ENCODE measurements around the gene LGALS3BP.

Gene LGALS3BP

DNA sequence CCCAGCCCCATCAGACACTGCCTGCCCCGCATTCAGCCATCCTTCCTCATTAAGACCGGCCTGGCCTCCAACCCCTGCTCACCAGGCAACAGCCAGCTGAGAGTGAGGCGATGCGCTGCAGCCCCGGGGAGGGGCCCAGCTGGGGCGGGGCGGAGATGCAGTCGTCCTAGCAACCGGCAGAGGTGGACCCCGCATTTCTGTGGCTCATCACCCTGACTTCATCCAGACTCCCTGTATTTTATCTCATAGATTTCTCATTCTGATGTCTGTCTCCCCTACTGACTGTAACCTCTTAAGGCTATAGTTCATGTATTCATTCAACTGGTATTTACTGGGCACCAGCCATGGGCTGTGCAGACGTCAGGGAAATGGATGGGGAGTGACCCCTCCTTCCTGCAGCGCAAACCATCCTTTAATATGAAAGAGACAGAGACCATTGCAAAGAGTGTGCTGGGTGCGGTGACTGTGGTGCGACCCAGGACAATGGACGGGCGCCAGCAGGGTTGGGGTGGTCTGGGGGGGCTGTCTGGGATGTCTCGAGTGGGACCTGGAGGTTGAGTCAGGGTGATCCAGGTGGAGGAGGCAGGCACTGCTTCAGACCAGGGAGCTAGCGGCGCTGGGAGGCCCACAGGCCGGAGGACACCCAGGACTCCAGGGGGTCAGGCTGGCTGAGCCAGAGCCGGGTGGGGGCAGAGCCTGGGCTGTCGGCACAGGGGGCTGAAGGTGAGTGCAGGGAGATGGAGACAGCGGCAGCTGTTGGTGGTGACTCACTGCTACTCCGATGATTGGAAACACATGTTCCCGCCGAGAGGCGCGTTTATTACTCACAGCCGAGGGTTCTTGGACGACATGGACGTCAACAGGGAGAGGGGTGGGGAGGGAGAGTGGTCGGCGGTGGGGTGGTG is 44.1 kb downstream of the LGALS3BP start:
- TF ChIP-seq, protein P1, sequence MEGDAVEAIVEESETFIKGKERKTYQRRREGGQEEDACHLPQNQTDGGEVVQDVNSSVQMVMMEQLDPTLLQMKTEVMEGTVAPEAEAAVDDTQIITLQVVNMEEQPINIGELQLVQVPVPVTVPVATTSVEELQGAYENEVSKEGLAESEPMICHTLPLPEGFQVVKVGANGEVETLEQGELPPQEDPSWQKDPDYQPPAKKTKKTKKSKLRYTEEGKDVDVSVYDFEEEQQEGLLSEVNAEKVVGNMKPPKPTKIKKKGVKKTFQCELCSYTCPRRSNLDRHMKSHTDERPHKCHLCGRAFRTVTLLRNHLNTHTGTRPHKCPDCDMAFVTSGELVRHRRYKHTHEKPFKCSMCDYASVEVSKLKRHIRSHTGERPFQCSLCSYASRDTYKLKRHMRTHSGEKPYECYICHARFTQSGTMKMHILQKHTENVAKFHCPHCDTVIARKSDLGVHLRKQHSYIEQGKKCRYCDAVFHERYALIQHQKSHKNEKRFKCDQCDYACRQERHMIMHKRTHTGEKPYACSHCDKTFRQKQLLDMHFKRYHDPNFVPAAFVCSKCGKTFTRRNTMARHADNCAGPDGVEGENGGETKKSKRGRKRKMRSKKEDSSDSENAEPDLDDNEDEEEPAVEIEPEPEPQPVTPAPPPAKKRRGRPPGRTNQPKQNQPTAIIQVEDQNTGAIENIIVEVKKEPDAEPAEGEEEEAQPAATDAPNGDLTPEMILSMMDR (IDR thresholded peaks at IDR 0.05): no peak

DNA sequence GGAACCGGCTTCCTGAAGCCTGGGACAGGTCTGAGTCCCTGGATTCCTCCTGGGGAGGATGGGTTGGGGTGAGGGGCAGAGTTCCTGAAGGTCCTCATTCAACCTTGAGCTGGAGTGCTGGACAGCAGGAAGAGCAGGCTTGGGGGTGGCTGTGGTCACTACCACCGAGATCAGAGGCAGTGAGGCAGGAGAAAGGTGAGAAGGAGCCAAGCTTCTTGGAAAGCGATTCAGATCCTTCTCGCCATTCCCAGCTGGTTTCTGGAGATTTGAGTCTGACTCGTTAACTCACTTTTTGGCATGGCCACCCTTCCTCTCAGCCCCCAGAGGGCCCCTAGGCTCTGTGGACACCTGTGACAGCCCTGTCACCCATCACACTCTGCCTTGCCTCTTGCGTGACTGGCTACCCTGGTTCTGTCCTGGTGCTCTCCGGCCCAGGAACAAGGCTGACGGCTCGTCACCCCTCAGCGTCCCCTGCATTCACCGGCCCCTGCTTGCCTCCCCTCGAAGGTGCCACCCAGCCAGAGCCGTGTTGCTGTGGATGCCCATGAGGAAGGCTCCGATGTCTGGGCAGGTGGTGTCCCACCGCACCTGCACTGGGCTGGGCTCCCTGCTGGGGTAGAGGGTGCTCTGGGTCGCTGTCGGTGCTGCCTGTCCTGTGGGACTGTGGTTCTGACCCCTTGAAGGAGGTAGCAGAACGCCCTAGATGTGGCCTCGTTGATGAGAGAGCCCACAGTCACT is 44.9 kb downstream of the LGALS3BP start:
- TF ChIP-seq, protein P1 (IDR thresholded peaks at IDR 0.05): no peak

DNA sequence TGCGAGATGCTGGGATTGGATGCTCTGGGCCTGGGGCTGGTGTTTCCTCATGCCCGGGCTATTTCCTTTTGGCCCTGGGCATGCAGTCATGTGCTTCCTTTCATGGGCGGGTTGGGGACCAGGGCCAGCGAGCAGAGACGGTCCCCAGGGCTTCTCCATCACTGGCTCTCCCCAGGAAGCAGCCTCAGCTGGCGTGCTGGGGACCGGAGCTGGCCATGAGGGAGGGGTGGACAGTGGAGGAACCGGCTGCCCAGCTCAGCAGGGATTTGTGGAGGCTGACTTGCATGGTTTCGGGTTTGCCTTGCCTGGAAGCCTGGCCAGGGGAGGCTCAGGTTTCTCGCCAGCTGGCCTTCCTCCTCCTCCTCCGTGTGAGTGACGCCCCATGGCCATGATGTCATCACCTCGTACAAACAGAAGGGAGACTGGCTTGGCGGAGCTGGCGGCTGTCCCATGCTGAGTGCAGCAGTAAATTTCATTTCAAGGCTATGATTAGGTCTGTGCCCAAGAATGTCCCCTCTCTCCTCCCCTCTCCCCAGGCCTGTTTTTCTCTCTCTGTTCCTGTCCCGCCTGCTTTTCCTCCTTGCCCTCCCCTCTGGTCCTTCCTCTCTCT is 45.7 kb downstream of the LGALS3BP start:
- TF ChIP-seq, protein P1 (IDR thresholded peaks at IDR 0.05): no peak

DNA sequence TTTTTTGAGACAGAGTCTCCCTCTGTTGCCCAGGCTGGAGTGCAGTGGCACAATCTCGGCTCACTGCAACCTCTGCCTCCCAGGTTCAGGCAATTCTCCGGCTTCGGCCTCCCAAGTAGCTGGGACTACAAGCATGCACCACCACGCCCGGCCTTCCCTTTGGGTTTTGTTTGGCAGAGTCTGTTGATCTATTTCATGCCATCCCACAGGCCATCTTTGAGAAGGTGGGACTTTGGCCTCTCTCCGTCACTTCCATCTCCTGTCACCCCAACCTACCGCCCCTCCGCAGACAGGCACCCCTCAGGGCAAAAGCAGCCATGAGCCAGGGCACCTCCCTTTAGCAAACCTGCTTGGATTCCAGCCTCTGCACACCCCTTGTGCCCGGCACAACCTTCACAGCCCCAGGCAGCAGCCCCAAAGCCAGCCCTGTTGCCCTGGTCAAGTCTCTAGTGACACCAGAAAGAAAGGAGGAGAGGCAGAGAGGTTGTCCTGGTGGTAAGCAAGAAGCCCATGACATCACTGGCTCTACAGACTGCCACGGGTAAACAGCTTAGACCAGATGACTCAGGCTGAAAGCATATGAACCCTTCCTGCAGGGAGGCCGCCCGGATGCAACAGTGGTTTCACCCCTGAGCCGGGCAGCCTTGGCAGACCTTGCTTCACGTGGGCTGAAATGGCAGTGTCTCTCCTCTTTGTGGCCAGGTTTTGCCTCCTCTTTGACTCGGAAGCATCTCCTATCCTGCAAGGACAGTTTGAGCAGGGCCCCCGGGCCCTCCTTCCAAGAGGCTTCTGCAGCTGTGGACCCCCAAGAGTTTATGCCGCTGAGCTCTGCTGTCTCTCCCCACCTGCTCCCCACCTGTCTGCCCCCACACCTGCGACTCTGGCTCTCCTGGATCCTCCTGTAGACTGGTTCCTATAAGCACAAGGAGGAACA is 46.4 kb downstream of the LGALS3BP start:
- TF ChIP-seq, protein P1 (IDR thresholded peaks at IDR 0.05): no peak

DNA sequence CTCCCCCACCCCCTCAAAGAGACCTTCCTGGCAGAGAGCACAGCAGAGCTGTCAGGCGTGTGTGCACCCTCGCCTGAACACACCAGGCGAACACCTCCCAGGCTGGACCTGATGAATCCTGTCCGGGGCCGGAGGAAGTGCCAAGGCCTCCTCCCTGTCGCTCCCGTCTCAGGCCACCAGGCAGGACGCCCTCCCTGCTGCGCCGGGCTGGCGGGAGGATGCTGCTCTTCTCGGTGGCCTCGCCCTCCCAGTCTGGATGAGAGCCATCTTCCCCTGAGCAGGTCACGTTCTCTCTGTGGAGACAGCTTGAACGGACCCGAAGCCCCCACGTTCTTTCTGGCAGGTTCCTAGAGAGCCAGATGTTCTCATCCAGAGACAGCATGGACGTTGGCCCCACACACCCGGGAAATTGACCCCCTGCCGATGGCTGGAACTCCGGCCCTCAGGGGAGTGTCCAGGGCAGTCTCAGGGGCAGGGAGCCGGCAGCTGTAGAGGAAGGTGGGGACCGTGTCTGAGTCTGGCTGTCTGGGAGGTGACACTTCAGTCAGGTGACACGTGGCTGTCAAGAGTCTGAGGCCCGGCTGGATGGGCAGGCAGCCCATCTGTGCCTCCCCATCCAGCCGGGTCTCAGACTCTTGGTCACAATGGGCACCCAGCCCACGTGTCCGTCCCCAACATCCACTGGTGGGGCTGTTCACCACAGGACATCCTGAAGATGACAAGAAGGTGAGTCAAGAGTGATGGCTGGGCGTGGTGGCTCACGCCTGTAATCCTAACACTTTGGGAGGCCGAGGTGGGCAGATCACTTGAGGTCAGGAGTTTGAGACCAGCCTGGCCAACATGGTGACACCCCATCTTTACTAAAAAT is 49.6 kb downstream of the LGALS3BP start:
- TF ChIP-seq, protein P1 (IDR thresholded peaks at IDR 0.05): no peak

DNA sequence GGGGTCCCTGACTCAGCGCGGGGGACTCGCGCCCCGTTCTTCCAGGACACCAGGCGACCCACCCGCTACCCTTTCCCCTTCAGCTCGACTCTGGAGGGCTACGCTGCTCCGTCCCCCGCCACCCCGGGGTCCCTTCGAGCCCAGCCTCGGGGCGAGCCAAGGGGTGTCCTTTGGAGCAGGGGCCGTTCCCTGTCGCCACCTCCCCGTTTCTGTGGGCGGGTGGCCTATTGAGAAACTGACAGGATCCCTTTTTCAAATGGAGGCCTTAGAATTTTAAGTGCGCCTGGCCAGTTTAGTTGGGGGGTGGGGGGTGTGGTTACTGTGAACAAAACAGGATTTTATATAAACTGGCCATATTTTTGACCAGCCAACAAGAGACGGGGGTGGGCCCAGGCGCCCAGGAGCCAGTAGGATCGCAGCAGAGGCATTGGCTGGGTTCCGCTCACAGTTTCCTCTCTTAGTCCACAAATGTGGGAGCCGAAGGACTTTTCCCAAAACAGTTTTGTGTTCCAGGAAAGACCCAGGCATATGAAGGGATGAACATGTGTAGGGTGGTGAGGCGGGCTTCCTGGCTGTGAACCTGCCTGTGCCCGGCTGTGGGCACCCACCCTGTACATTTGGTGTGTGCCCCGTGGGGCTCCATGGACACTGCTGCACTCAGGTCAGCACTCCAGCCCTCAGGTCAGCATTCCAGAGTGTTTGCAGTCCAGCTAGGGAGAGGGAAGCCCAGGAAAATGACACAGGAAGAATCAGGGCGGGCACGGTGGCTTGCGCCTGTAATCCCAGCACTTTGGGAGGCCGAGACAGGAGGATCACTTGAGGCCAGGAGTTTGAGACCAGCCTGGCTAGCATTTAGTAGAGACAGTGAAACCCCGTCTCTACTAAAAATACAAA is 53.8 kb downstream of the LGALS3BP start:
- TF ChIP-seq, protein P1 (IDR thresholded peaks at IDR 0.05): no peak
